A549 (cell line): ENCODE data around the gene NREP.

Experiments used
- CTCF ChIP-seq: fragments of >200 bp; sonication (Bioruptor Twin); formaldehyde crosslinking; IDR thresholded peaks from 3 replicates; pipeline ENCODE4 v1.5.1; 2016
- EP300 ChIP-seq, 2 experiments: fragments of >200 bp; sonication (Bioruptor Twin); formaldehyde crosslinking; IDR thresholded peaks; 2 replicates in 1 of 2; 3 replicates in 1 of 2; pipeline ENCODE4 v1.6.1; 2016 to 2017
- KDM5A ChIP-seq: fragments of 200-600 bp; sonication (generic); IDR thresholded peaks from 2 replicates; pipeline ENCODE4 v1.6.1; 2016; ENCODE audit warnings: antibody characterized with exemption, mild to moderate bottlenecking
- MAFK ChIP-seq: fragments of 450-650 bp; IDR thresholded peaks from 2 replicates; pipeline ENCODE4 v1.6.1; 2014; ENCODE audit not compliant: partially characterized antibody
- RFX5 ChIP-seq: fragments of 450-650 bp; IDR thresholded peaks from 2 replicates; pipeline ENCODE4 v1.7.1; 2014; ENCODE audit warnings: antibody characterized with exemption, mild to moderate bottlenecking, moderate library complexity

- TF ChIP-seq CTCF, result no peak
- no peak for TF ChIP-seq RFX5
- no peak for TF ChIP-seq EP300 (IDR thresholded peaks at IDR 0.05)
- no peak for TF ChIP-seq KDM5A
- no peak for TF ChIP-seq MAFK
Observed at GRCh38 chr5:111691508-111691907, 65.5 kb downstream of the NREP start.
